ENCODE data around the gene PHF2.

- TF ChIP-seq CTCF (IDR thresholded peaks at IDR 0.05) (no peak), POLR2A (IDR thresholded peaks at IDR 0.05) (no peak)
These were observed 78.1 kb downstream of the PHF2 start for GRCh38 chr9:93654351-93654961.

Measured in body of pancreas (tissue), 4 donors.